NCI-H69 (cell line): ENCODE data around the gene PIGQ.

ENCODE experiments used
- DNase-seq: peaks from one replicate; lab custom pipeline; 2025; lab: John Stamatoyannopoulos, UW

The PIGQ gene

GRCh38 chr16:628321-629061 is 58.7 kb downstream of the PIGQ start:
- no peak for DNase-seq

- DNase-seq = no peak
Measured at GRCh38 chr16:629185-629832, 59.5 kb downstream of the PIGQ start.

- DNase-seq = no peak
Measured at GRCh38 chr16:629833-630248, 60.1 kb downstream of the PIGQ start.

GRCh38 chr16:630249-630814 is 60.6 kb downstream of the PIGQ start:
- DNase-seq = no peak

- DNase-seq = peak; percentile 58
Measured at GRCh38 chr16:630815-631405, 61.1 kb downstream of the PIGQ start, which contains the start of gene WFIKKN1. TSS of gene WFIKKN1 (plus strand) at chr16:630985. CDS start at chr16:631254, 269 bp downstream.

- DNase-seq = no peak
Measured at GRCh38 chr16:631808-632358, 62.1 kb downstream of the PIGQ start.

- DNase-seq = no peak
Measured at GRCh38 chr16:632486-633335, 62.9 kb downstream of the PIGQ start.

GRCh38 chr16:633336-634050 is 63.7 kb downstream of the PIGQ start:
- no peak for DNase-seq
